CD4-positive, alpha-beta memory T cell (primary cell): ENCODE data around the gene ADCY6. TPM values are rescaled to one million over a fixed set of nuclear protein-coding genes. Genes with fewer than 3 reads are reported as not detected.

Experiments used
- CTCF ChIA-PET: fragments of 350-600 bp; sonication (Branson Sonifier 250); formaldehyde crosslinking; loops from one replicate; lab custom pipeline; 2021; ENCODE audit warnings: inconsistent platforms; ENCODE audit not compliant: partially characterized antibody; lab: Charles Lee
- POLR2A ChIA-PET: fragments of 350-600 bp; sonication (Branson Sonifier 250); formaldehyde crosslinking; loops from one replicate; lab custom pipeline; 2021; ENCODE audit not compliant: partially characterized antibody; lab: Charles Lee
- DNase-seq, 5 donors: peaks; one replicate each; pipeline versions ENCODE4 v3.0.0 to v3.0.0-alpha.2; 2020 to 2022; ENCODE audit warnings: mixed read lengths in 1 of 5
- H3K27ac ChIP-seq: one replicate; pipeline ENCODE4 v1.7.0; 2013; ENCODE audit warnings: low read depth, low read length
- H3K27me3 ChIP-seq: 2 replicates; pipeline ENCODE4 v1.7.0; 2013; ENCODE audit warnings: mild to moderate bottlenecking, low read length, moderate library complexity; ENCODE audit not compliant: insufficient read depth
- H3K36me3 ChIP-seq: 2 replicates; pipeline ENCODE4 v1.7.0; 2013; ENCODE audit warnings: mild to moderate bottlenecking, low read length, moderate library complexity; ENCODE audit not compliant: insufficient read depth
- H3K4me1 ChIP-seq: 2 replicates; pipeline ENCODE4 v1.7.0; 2013; ENCODE audit warnings: mild to moderate bottlenecking, low read length, moderate library complexity; ENCODE audit not compliant: insufficient read depth
- H3K4me3 ChIP-seq, 2 donors: one replicate each; pipeline ENCODE4 v1.7.0; 2013; ENCODE audit warnings: low read length in 2 of 2, mild to moderate bottlenecking in 1 of 2
- H3K9me3 ChIP-seq, 2 donors: one replicate each; pipeline ENCODE4 v1.7.0; 2013; ENCODE audit warnings: low read length in 2 of 2, control low read depth in 1 of 2; ENCODE audit not compliant: control insufficient read depth in 1 of 2
- H3K27ac Mint-ChIP-seq, 7 donors: one replicate each; pipeline ENCODE4 v1.8.0; 2020 to 2021; ENCODE audit warnings: mixed read lengths in 7 of 7, mild to moderate bottlenecking in 6 of 7, inconsistent platforms in 3 of 7, moderate library complexity in 3 of 7
- H3K27me3 Mint-ChIP-seq, 2 donors: one replicate each; pipeline ENCODE4 v1.8.0; 2020 to 2021; ENCODE audit warnings: mixed read lengths in 2 of 2
- H3K36me3 Mint-ChIP-seq, 2 donors: one replicate each; pipeline ENCODE4 v1.8.0; 2020 to 2021; ENCODE audit warnings: mixed read lengths in 2 of 2, inconsistent platforms in 1 of 2, mild to moderate bottlenecking in 1 of 2
- H3K4me1 Mint-ChIP-seq, 4 donors: one replicate each; pipeline ENCODE4 v1.8.0; 2020 to 2021; ENCODE audit warnings: mixed read lengths in 4 of 4, mild to moderate bottlenecking in 1 of 4
- H3K4me3 Mint-ChIP-seq, 8 donors: one replicate each; pipeline ENCODE4 v1.8.0; 2020 to 2021; ENCODE audit warnings: mixed read lengths in 8 of 8, mild to moderate bottlenecking in 7 of 8, moderate library complexity in 6 of 8, inconsistent platforms in 3 of 8
- H3K9me3 Mint-ChIP-seq, 8 donors: one replicate each; pipeline ENCODE4 v1.8.0; 2020 to 2021; ENCODE audit warnings: mixed read lengths in 8 of 8, mild to moderate bottlenecking in 5 of 8, inconsistent platforms in 3 of 8, moderate library complexity in 1 of 8
- intact Hi-C: fragments of 100-400 bp; cut with micrococcal nuclease; formaldehyde crosslinking; loops from one replicate; pipeline ENCODE4 v1.15.1; 2023
- polyA plus RNA-seq, 2 donors: library from polyadenylated mRNA; unstranded; fragments of 300-500 nt; fragmentation: Illumina TruSeq; gene quantifications; one replicate each; pipeline ENCODE4 v1.2.3, GENCODE V29; 2021
- total RNA-seq, 2 experiments: library from RNA; stranded (reverse); gene quantifications; one replicate each; pipeline ENCODE4 v1.2.3, GENCODE V29; 2021

Gene ADCY6
- total and polyA plus RNA-seq, 4 experiments from 2014 or later = not detected

DNA sequence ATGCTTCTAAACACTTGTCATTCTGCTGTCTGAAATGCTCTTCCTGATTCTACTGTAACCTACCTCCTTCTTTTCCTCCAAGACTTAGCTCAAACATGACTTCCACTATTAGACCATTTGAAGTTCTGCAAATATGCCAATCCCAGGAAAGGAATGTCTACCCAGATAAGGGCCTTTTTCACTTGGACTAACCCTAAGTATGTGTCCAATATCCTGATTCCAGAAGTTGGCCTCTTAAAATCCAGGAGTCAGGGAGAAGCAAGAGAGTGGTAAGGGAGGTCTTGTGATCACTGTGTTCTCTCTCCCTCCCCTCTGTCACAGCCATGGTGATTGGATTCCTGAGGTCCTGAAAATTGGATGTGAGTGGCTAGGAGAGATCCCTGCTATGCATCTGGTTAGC lies 30.2 kb downstream of the ADCY6 start:
- no peak overlapping the region for H3K4me3 ChIP-seq
- Mint-ChIP-seq H3K4me1 (no peaks in the 10 kb centered on the region), H3K4me3 (no peak overlapping the region), H3K27ac (peak overlapping the region in 1 of 7 donors; percentile 6), H3K36me3 (no peaks in the 10 kb centered on the region), H3K27me3 (no peaks in the 10 kb centered on the region), H3K9me3 (no peaks in the 10 kb centered on the region)
- ChIA-PET POLR2A (no interaction called here), CTCF (interaction anchor here (9.4 kb wide), 1 partner anchor 36 kb away, joined by 156 read pairs; no protein-coding TSS in a partner anchor)
- H3K9me3 ChIP-seq = no peaks in the 10 kb centered on the region
- H3K36me3 ChIP-seq = no peaks in the 10 kb centered on the region
- intact Hi-C loops = no loop called here
- no peaks in the 10 kb centered on the region for H3K4me1 ChIP-seq
- no peak for DNase-seq
- H3K27me3 ChIP-seq = no peaks in the 10 kb centered on the region
- no peak overlapping the region for H3K27ac ChIP-seq

- Histone ChIP-seq H3K27ac (no peak overlapping the region), H3K36me3 (no peaks in the 10 kb centered on the region)
- CTCF ChIA-PET = interaction anchor here (9.4 kb wide), 1 partner anchor 36 kb away, joined by 156 read pairs; no protein-coding TSS in a partner anchor
Measured at GRCh38 chr12:48758186-48758585, 30.7 kb downstream of the ADCY6 start.

DNA sequence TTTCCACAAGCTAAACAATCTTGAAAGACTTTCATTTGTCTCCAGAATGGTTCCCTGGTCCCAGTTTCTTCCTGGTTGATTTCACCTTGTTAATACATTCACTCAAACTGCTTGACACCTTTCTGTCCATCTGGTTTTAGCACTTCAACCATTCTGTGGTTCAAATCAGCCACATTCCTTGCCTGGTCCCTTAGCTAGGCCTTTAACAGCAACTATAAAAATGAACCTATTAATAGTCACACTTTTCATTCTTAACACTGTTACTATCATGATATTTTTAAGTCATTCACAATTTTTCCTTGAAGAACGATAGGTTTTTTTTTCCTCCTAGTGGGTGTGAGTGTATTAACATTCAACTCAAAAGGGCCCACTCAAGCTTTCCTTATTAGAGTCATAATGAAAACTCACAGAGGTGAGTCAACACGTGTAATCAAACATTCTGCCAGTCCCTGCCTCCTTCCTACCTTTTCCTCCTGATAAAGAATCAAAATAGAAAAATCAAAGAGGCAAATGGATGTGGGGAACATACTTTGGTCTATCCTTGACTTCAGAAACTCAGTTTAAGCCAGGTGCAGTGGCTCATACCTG lies 38.0 kb downstream of the ADCY6 start:
- Mint-ChIP-seq H3K36me3 (no peaks in the 10 kb centered on the region), H3K9me3 (no peaks in the 10 kb centered on the region), H3K27me3 (peaks cover 0 to 1% of the 10 kb centered on the region in 2 donors), H3K4me1 (peaks cover 0 to 1% (median 0%) of the 10 kb centered on the region in 4 donors), H3K4me3 (no peak overlapping the region), H3K27ac (peak overlapping the region in 2 of 7 donors; percentile 43 to 64)
- Histone ChIP-seq H3K4me1 (no peaks in the 10 kb centered on the region), H3K9me3 (no peaks in the 10 kb centered on the region), H3K36me3 (no peaks in the 10 kb centered on the region), H3K27ac (no peak overlapping the region), H3K4me3 (no peak overlapping the region), H3K27me3 (no peaks in the 10 kb centered on the region)
- POLR2A ChIA-PET = no interaction called here
- CTCF ChIA-PET = interaction anchor here (1.0 to 1.8 kb wide), 2 partner anchors 44 to 64 kb away, joined by 3 to 11 read pairs; no protein-coding TSS in a partner anchor
- intact Hi-C loops = loop anchor here (5.0 kb wide), 1 partner anchor 141 kb away; no protein-coding TSS in a partner anchor
- DNase-seq = no peak

More at GRCh38 chr12:48758186-48758585, 30.7 kb downstream of the ADCY6 start:
- intact Hi-C loops = no loop called here
- H3K4me3 ChIP-seq = no peak overlapping the region
- Mint-ChIP-seq H3K27me3 (no peaks in the 10 kb centered on the region), H3K9me3 (no peaks in the 10 kb centered on the region), H3K27ac (no peak overlapping the region), H3K36me3 (no peaks in the 10 kb centered on the region), H3K4me3 (no peak overlapping the region), H3K4me1 (no peaks in the 10 kb centered on the region)
- H3K4me1 ChIP-seq = no peaks in the 10 kb centered on the region
- POLR2A ChIA-PET = no interaction called here
- H3K9me3 ChIP-seq = no peaks in the 10 kb centered on the region
- H3K27me3 ChIP-seq = no peaks in the 10 kb centered on the region
- DNase-seq = no peak

- Histone ChIP-seq H3K9me3 (no peaks in the 10 kb centered on the region), H3K4me3 (no peak overlapping the region), H3K27me3 (no peaks in the 10 kb centered on the region), H3K4me1 (no peaks in the 10 kb centered on the region), H3K27ac (no peak overlapping the region), H3K36me3 (no peaks in the 10 kb centered on the region)
- H3K9me3 Mint-ChIP-seq = no peaks in the 10 kb centered on the region
- ChIA-PET POLR2A (interaction anchor here (0.6 kb wide), 1 partner anchor 11 kb away, joined by 3 read pairs; no protein-coding TSS in a partner anchor), CTCF (interaction anchor here (1.0 to 1.8 kb wide), 2 partner anchors 45 to 65 kb away, joined by 3 to 11 read pairs; no protein-coding TSS in a partner anchor)
- peaks cover 0 to 1% of the 10 kb centered on the region in 2 donors for H3K27me3 Mint-ChIP-seq
- no peak for DNase-seq
- no peak overlapping the region for H3K4me3 Mint-ChIP-seq
- H3K36me3 Mint-ChIP-seq = no peaks in the 10 kb centered on the region
- intact Hi-C loops = loop anchor here (5.0 kb wide), 1 partner anchor 142 kb away; no protein-coding TSS in a partner anchor
- H3K4me1 Mint-ChIP-seq = peaks cover 0 to 1% (median 0%) of the 10 kb centered on the region in 4 donors
- no peak overlapping the region for H3K27ac Mint-ChIP-seq
Measured at GRCh38 chr12:48750215-48750614, 38.7 kb downstream of the ADCY6 start.

- intact Hi-C loops = no loop called here
- Mint-ChIP-seq H3K36me3 (no peaks in the 10 kb centered on the region), H3K4me1 (peaks cover 0 to 1% (median 0%) of the 10 kb centered on the region in 4 donors), H3K4me3 (no peak overlapping the region), H3K9me3 (no peaks in the 10 kb centered on the region), H3K27me3 (peaks cover 4 to 6% of the 10 kb centered on the region in 2 donors), H3K27ac (no peak overlapping the region)
- H3K4me1 ChIP-seq = no peaks in the 10 kb centered on the region
- no peak overlapping the region for H3K27ac ChIP-seq
- no peaks in the 10 kb centered on the region for H3K27me3 ChIP-seq
- ChIA-PET CTCF (interaction anchor here (2.4 kb wide), 1 partner anchor 9 kb away, joined by 10 read pairs; no protein-coding TSS in a partner anchor), POLR2A (no interaction called here)
- no peak for DNase-seq
- no peaks in the 10 kb centered on the region for H3K36me3 ChIP-seq
- H3K4me3 ChIP-seq = no peak overlapping the region
- H3K9me3 ChIP-seq = no peaks in the 10 kb centered on the region
Measured at GRCh38 chr12:48744251-48745008, 44.5 kb downstream of the ADCY6 start.

DNA sequence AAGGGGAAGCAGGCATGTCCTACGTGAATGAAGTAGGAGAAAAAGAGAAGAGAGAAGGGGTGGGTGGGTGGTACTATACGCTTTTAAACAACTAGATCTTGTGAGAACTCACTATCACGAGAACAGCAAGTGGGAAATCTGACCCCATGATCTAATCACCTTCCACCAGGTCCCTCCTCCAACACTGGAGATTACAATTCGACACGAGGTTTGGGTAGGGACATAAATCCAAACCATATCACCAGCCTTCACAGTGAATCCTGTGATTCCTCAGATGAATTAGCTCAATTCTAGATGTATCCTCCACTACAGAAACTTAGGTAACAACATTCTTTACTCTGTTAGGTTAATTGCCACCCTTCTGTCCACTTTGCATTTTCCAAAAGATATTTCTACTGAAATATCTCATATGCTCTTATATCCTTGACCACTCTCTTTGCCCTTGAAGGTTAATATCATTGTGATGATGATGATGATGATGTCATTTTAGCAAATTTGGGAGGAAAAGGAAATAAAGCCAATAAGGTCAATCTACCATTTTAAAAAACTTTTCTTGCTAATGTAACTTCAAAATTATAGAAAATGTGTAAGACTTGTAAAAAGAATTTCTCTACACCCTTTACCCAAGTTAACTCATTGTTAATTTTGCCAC lies 49.1 kb downstream of the ADCY6 start:
- no peaks in the 10 kb centered on the region for H3K9me3 Mint-ChIP-seq

More for the DNA sequence above, 49.1 kb downstream of the ADCY6 start:
- Mint-ChIP-seq H3K27ac (no peak overlapping the region), H3K27me3 (peaks cover 4 to 9% of the 10 kb centered on the region in 2 donors), H3K4me3 (no peak overlapping the region), H3K4me1 (no peaks in the 10 kb centered on the region), H3K36me3 (no peaks in the 10 kb centered on the region)
- no peaks in the 10 kb centered on the region for H3K9me3 ChIP-seq
- H3K27ac ChIP-seq = no peak overlapping the region
- intact Hi-C loops = no loop called here
- H3K4me3 ChIP-seq = no peak overlapping the region
- POLR2A ChIA-PET = no interaction called here
- no peaks in the 10 kb centered on the region for H3K4me1 ChIP-seq
- H3K36me3 ChIP-seq = no peaks in the 10 kb centered on the region
- DNase-seq = no peak
- peaks cover 3% of the 10 kb centered on the region for H3K27me3 ChIP-seq
- CTCF ChIA-PET = interaction anchor here (0.7 to 1.4 kb wide), 2 partner anchors 13 to 57 kb away, joined by 5 to 7 read pairs; no protein-coding TSS in a partner anchor
